Measurements from ENCODE around the gene ZNF787. TPM values are rescaled to one million over a fixed set of nuclear protein-coding genes. Genes with fewer than 3 reads are reported as not detected.

The ZNF787 gene
- total RNA-seq, 1 experiment from 2014 or later, result 132 TPM

- Histone ChIP-seq H3K9me3 (ENCODE audit: control insufficient read depth, insufficient read depth, low read depth, low read length) (no peaks in the 10 kb centered on the region), H3K36me3 (ENCODE audit: control insufficient read depth, insufficient read depth, low read length) (no peaks in the 10 kb centered on the region), H3K4me1 (ENCODE audit: control insufficient read depth, insufficient read depth, low read length) (no peaks in the 10 kb centered on the region), H3K27ac (ENCODE audit: low read length) (no peak overlapping the region), H3K4me3 (ENCODE audit: low read depth in 2 of 2, low read length in 2 of 2) (no peak overlapping the region), H3K27me3 (ENCODE audit: control insufficient read depth, insufficient read depth, low read length) (no peaks in the 10 kb centered on the region)
- ATAC-seq, result peak; percentile 52; the same call in 1 of the 2 replicates
- intact Hi-C loops (cut with micrococcal nuclease; ENCODE audit: unreplicated experiment) (no loop called here), in situ Hi-C loops (cut with HindIII; ENCODE audit: low pct_unique_long_range_greater_than_20kb, low sequenced_read_pairs) (no loop called here)
- ChIA-PET POLR2A (interaction anchor here (0.6 kb wide), 1 partner anchor 11 kb away, joined by 5 read pairs; no protein-coding TSS in a partner anchor), CTCF (interaction anchor here (0.6 kb wide), 1 partner anchor 16 kb away, joined by 3 read pairs; no protein-coding TSS in a partner anchor)
- no TSS peak for BruUV-seq (replicated peaks)
- DNase-seq (ENCODE audit: low read depth, low spot score), result no peak
- TF ChIP-seq REST (IDR thresholded peaks at IDR 0.05; ENCODE audit: insufficient read depth in 1 of 2, low read depth in 2 of 2, low read length in 1 of 2) (no peak), TCF7L2 (IDR thresholded peaks at IDR 0.05; ENCODE audit: low read depth, low read length) (no peak), POLR2AphosphoS5 (IDR thresholded peaks at IDR 0.05; ENCODE audit: low read depth, low read length) (no peak), SIN3A (IDR thresholded peaks at IDR 0.05; ENCODE audit: borderline replicate concordance, insufficient read depth, low read depth, low read length) (no peak), CTCF (IDR thresholded peaks at IDR 0.05) (no peak)
These were observed 41.2 kb upstream of the ZNF787 start for GRCh38 chr19:56162258-56162657.

- in situ Hi-C loops (cut with HindIII; ENCODE audit: low pct_unique_long_range_greater_than_20kb, low sequenced_read_pairs), result no loop called here
- intact Hi-C loops (cut with micrococcal nuclease; ENCODE audit: unreplicated experiment), result no loop called here
- BruUV-seq (replicated peaks), result no TSS peak
- CTCF ChIA-PET, result interaction anchor here (0.5 kb wide), 2 partner anchors 14 to 101 kb away, joined by 3 read pairs; no protein-coding TSS in a partner anchor
- Histone ChIP-seq H3K4me3 (ENCODE audit: low read depth in 2 of 2, low read length in 2 of 2) (no peak overlapping the region), H3K27ac (ENCODE audit: low read length) (no peak overlapping the region), H3K9me3 (ENCODE audit: control insufficient read depth, insufficient read depth, low read depth, low read length) (no peaks in the 10 kb centered on the region), H3K36me3 (ENCODE audit: control insufficient read depth, insufficient read depth, low read length) (no peaks in the 10 kb centered on the region), H3K4me1 (ENCODE audit: control insufficient read depth, insufficient read depth, low read length) (no peaks in the 10 kb centered on the region), H3K27me3 (ENCODE audit: control insufficient read depth, insufficient read depth, low read length) (no peaks in the 10 kb centered on the region)
- no peak for TF ChIP-seq CTCF (IDR thresholded peaks at IDR 0.05)
- no peak for TF ChIP-seq POLR2AphosphoS5 (IDR thresholded peaks at IDR 0.05; ENCODE audit: low read depth, low read length)
- no peak for TF ChIP-seq TCF7L2 (IDR thresholded peaks at IDR 0.05; ENCODE audit: low read depth, low read length)
- TF ChIP-seq SIN3A (IDR thresholded peaks at IDR 0.05; ENCODE audit: borderline replicate concordance, insufficient read depth, low read depth, low read length), result no peak
- no peak for TF ChIP-seq REST (IDR thresholded peaks at IDR 0.05; ENCODE audit: insufficient read depth in 1 of 2, low read depth in 2 of 2, low read length in 1 of 2)
- ATAC-seq (no peak), DNase-seq (ENCODE audit: low read depth, low spot score) (no peak)
- POLR2A ChIA-PET, result no interaction called here
These were observed 40.4 kb upstream of the ZNF787 start for GRCh38 chr19:56161534-56161933.

Data from Panc1 (cell line).